T-helper 2 cell treated with Interferon-gamma antibody and Interleukin-4, amounts not matched to agents 100 ng/mL and 5 ng/mL, for 36 hours (primary cell): Measurements from ENCODE around the gene PRPF40A. TPM values are rescaled to one million over a fixed set of nuclear protein-coding genes. Genes with fewer than 3 reads are reported as not detected.

Experiments
- intact Hi-C: fragments of 100-400 bp; cut with micrococcal nuclease; formaldehyde crosslinking; loops from one replicate; pipeline ENCODE4 v1.15.1; 2023
- total RNA-seq: library from RNA; stranded (reverse); gene quantifications from 2 replicates; pipeline ENCODE4 v1.2.3, GENCODE V29; 2022

The PRPF40A gene
- total RNA-seq, 1 donor from 2014 or later = 118 TPM

DNA sequence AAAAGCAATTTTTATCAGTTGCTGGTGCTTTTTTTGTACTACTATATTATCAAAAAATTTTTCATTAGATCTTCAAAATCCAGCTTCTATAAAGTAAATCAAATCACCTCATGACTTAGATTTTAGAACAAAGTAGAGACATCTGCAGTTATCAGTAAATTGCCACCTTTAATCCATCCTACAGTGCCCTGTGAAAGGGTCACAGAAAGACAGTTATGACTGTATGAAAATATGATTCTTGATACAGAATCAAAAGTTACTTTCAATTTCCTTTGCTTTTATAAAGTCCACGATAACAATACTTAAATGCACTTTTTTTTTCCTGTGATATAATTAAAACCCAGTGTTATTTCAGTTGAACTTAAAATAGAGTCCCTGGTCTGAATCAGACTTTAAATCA, 61.4 kb downstream of the PRPF40A start:
- intact Hi-C loops = no loop called here

DNA sequence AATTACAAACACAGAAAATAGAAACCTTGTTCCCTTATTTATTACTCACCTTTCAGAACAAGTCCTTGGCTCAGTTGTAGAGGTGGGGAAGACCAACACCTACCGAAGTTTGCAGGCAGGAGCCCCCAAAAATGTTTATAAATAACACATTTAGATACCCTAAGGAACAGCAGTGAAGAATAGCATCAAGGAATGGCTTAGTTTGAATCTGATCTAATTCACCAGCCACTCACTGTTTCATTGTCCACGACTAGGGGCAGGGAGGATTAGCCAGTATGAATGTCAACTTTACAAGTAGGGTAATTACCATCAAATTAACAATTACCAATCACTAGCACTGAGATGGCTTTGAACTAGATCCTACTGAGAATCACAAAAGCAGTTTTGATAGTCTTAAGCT, 65.4 kb downstream of the PRPF40A start:
- intact Hi-C loops = no loop called here

DNA sequence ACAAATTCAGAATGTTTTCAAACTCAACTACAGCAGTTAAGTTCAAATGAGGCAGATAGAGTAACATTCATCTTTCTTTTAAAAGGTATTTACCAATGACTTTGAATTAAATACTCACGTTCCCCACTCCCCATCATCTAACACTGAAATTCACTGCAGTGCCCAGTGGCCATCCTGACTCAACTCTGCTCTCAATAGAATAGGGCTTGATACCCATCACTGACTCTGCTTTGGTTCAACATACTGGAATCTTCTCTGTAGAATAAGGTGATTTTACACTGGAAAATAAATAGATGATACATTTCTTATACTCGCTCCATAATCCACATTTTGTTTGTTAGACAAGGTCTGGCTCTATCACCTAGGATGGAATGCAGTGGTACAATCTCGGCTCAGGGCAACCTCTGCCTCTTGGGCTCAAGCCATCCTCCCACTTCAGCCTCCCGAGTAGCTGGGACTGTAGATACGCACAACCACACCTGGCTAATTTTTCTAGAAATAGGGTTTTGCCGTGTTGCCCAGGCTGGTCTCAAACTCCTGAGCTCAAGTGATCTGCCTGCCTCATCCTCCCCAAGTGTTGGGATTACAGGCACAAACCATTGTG, 66.4 kb downstream of the PRPF40A start:
- intact Hi-C loops = no loop called here

DNA sequence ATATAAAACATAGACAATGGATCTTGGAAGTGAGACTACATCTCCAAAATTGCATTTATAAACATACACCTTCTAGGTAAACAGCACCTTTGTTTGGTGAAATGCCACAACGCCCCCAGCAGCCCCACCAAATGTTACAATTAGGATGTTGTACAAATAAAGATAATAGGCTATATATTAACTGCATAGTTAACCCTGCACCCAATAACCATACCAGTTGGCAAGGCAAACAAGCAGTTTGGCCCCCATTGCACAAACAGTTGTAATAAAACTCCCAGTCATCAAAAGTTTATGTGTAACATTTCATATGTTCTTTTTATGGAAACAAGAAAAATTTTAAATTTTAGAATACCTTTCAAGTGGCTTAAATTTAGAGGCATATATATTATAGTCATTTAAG, 67.3 kb downstream of the PRPF40A start:
- intact Hi-C loops = no loop called here

DNA sequence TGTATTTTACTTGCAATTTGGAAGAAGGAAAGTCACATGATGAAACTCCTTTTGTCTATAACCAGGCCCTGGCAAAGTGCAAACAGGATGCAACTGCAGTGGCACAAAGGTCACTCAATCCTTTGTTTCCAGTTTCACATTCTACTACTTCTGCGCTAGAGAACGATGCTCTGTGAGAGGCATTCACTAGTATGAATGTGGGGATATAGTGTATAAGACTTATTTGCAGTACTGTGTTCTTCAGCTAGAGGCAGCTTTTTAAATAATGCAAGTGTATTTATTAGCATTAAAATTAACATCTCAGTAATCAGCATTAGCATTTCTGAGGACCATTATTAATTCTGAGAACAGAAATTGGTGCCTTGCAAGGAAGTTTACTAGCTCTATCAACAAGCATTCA, 68.9 kb downstream of the PRPF40A start:
- intact Hi-C loops = no loop called here

DNA sequence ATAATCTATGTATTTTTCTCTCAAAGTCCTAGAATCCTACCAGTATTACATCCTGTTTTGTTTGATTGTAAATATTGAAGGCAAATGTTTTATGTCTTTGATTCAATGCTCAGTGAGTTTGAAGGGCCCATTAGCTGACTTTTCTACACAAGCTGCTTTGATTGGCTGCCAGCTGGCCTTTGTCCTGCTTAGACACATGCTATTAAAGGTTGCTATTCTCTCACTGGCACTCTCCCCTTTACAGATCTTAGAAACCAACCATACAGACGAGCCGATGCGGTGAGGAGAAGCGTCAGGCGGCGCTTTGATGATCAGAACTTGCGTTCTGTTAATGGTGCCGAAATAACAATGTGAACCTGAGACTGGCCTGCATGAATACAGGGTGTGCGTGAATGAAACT, 69.7 kb downstream of the PRPF40A start:
- intact Hi-C loops = no loop called here

DNA sequence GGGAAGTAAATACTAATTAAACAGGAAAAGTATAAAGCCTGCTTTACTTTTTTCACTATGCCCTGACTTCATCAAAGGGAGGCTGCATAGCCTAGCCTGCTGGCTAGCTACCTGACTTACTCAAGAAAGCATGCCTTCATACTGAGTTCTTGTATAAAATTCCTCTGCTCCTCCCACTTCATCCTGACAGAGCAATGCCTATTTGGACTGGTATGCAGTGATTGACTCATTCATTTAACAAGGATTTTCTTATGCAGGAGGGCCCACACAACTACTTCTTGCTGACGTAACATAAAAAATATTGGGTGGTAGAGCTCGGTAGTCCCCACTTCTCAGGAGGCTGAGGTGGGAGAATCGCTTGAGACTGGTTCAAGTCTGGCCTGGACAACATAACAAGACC, 70.5 kb downstream of the PRPF40A start:
- intact Hi-C loops = no loop called here

DNA sequence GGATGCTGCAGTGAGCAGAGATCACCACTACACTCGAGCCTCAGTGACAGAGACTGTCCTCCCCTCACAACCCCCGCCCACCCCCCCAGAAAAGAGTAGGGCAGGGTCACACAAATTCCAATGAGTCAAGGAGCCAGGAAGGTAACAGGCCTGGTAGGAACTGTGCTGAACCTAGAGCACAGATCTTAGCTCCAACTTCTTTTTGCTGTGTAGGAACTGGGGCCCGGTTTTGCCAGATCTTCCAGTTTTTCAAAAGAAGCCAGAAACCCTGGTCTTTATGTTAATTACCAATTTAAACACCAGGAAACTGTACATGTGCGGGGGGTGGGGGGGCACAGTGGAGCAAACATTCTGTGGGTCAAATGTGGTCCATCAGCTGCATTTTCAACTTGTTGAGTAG, 71.0 kb downstream of the PRPF40A start:
- intact Hi-C loops = no loop called here

DNA sequence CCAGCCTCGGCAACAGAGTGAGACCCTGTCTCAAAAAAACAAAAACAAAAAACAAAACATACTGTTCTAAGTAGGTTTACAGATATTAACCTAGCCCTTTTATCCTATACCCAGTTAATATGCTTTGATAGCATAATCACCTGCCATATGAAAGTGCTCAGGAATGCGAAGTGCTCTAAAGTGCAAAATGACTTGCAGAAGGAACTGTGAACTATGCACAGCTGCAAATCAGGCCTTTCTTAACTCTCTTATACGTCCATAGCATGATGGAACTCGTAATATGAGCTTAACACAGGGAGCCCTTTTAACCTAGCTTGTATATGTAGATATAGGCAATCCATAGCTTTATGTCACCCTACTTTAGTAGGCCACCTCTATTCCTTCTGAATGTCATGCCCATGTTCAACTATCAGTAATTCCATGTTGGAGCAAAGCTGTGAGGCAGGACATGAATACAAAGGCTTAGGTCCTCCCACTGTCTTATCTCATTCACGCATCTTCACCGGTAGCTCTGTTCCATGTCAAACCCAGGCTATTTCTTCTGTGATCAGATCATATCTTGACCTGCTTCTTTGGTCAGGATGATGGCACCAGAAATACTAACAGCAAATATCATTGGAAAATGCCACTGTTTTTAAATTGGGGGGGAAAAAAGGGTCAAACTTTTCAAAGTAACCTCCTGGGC, 72.9 kb downstream of the PRPF40A start:
- intact Hi-C loops = no loop called here

DNA sequence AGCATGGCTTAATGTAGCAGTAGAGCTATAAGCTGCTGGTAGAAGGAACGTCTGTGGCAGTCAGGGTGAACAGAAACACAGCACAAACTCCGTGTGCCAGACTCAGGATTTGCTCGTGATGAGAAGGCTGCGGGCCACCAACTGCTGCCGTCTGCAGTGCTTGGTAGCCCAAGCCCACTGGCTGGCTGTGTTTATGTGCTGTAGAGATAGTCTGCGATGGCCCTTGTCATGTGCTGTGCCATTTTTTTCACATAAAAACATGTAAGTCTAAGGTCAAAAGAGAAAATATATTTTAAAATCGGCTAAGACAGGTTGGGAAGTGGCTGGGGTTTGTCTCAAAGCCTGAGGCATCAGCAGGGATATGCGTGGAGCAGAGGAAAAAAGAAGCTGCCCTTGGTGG, 78.7 kb downstream of the PRPF40A start:
- intact Hi-C loops = no loop called here

DNA sequence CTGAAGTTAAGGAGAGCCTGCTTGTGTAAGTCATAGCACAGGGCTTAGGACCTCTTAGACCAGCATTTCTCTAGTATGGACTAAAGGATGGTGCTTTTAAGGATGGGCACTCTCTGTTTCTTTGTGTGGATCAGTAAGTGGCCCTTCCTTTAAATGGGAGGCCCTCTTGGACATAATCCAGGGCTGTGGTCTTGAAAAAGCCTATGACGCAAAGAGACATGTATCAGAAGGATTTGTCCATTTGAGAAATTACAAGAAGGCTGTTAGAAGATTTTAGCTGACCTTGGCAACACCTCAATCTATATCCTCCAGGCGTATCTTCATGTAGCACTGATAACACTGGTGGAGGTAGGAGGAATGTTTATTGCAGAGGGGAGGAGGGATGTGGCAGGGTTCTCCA, 79.2 kb downstream of the PRPF40A start:
- intact Hi-C loops = no loop called here

DNA sequence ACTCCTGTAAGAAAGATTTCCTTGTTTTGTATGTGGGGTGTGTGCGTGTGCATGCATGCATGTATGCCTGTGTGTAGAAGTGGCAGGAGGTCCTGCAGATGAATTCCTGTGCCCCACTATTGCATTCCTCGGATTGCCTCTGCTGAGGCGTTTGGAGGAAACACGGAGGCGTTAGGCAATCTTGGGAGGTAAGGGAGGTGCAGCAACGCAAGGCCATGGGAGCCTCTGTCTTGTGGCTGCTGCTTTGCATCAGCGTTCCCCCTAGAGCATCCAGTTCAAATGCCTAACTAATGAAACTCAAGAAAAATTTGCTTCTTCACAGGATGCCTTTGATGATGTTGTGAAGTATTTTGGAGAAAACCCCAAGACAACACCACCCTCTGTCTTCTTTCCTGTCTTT, 80.0 kb downstream of the PRPF40A start:
- intact Hi-C loops = no loop called here

DNA sequence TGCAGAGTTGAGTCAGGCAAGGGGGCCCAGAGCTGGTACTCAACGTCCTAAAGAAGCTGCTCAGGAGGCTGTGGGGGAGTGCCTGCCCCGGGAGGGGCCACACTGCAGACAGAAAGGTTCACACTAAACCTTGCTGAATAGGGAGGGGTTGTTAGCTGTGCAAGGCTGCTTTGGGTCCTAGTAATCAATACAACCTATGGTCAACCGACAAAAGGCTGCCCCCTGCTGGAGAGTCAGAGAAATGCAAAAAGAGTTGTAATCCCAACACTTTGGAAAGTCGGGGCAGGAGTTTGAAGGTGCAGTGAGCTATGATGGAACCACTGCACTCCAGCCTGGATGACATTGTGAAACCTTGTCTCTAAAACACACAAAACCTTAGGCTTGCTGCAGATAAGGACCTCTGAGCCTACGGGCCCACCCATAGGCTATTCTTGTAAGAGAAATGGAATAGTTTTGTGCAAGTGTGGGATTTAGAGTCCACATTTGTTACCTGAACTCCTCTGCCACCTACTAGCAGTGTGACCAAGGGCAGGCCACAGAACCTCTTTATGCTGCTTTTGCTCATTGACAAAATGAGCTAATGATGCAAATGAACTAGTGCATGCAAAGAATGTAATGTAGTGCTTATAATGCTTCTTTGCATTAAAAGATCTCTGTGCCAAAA, 81.5 kb downstream of the PRPF40A start:
- intact Hi-C loops = loop anchor here (1.0 kb wide), 4 partner anchors 300 to 598 kb away; partner anchors contain the start of gene FMNL2

DNA sequence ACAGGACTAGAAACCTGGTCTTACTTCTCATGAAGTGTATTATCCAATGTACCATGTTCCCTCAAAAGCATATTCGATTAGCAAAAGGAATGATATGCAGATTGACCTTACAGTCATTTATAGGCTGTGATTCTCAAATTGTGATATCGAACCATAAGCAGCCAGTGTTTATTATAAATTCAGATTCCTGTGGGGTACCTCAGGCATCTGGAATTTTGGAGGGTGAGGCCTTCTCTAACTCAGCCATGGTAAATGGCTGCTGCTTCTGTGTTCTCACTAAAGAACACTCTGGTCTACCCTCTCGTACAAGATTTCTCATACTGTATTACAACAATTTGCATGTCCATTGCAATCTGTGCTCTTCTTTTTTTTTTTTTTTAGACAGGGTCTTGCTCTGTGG, 84.5 kb downstream of the PRPF40A start:
- intact Hi-C loops = no loop called here

DNA sequence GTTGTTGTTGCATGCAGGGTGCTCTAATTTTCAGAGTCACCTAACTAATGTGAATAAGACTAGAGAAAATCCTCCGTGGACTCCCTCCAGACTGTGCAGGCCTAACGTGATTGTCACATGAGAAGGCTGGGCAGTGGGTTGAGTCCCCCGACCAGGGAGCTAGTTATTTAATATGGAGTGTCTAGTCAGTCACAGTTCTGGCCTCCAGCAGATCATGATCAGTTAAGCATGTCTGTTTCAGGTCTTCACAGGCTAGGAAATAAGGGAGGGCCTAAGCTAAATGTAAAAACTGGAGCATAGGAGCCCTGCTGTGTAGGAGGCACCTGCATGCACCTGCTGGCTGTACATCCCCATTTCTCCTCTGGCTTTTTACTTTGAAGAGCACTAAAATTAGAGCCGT, 86.8 kb downstream of the PRPF40A start:
- intact Hi-C loops = no loop called here

DNA sequence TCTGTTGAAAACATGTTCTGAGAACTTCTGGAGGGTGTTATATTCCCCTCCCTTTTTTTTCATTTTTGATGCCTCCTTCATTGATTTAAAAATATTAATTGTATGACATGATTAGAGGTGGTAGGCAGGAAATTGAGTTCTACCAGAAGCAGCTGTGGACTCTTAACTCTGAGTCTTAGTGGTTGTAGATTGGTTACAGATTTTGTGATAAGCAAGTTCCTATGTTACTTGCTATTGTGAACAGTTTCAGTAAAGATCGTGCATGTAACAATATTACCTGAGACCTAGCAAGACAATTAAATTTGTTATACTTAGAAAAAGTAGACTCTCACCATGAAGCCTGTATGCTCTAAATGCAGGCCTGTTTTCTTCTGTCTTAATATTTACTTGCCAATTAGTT, 88.1 kb downstream of the PRPF40A start:
- intact Hi-C loops = loop anchor here (10.0 kb wide), 1 partner anchor 224 kb away; no protein-coding TSS in a partner anchor

DNA sequence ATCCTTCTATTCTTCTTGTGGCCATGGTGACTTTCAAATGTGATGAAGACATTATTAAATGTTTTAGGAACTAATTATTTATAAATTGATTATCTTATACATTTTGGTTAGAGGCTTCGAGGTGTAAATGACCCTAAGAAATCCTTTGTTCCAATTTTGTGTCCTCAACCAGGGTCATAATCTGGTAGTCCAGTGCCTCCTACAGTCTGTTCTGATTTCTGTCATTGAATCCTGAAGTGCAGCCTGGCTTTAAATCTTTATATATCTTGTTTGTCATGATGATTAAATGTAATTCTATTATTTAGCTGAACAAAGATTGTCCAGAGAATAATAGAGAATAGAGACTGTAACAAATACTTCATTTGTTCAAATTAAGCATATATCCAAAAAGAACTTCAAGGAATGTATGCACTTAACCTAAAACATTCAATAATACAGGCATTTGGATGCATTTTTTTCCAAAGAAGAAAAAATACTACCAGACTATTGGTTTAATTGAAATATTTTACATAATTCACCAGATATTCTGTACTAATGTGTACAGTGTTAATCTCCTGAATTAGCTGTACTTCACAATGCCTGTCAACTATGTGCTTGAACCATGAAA, 89.8 kb downstream of the PRPF40A start:
- intact Hi-C loops = loop anchor here (10.0 kb wide), 1 partner anchor 223 kb away; no protein-coding TSS in a partner anchor

DNA sequence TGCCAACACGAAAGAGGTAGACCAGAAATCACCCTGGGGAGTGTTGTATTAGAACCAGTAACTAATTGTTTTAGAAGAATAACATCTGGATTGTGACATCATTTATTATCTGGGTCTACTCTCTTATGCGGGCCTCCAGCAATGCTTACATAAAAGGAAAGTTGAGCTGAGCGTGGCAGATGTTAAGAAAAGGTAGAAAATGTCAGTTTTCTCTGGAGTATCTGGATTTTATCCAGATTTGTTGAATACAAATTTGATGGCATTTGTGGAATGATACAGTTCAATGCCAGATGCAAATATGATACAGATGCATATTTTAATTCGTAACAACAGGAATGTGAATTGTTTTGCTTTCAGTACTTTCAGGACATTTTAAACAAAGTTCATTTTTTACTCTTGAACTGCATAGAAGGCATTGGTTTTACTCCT, 90.3 kb downstream of the PRPF40A start:
- intact Hi-C loops = loop anchor here (10.0 kb wide), 1 partner anchor 222 kb away; no protein-coding TSS in a partner anchor

DNA sequence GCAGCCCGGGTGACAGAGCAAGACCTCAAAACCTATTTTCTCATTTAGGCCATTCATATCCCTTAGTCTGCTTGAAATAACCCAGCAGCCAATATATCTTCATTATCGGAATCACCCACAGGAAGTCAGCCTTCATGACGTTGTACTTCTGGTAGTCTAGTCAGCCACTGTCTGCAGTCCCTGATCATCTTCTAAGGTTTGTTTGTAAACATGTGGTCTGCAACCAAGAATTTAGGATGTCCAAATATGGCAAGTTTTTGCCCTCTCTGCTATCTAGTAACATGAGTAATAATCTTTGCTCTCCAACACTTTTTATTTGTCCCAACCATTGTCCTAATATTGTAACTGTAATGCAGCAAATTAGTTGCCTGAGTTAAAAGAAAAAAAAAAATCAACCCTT, 92.5 kb downstream of the PRPF40A start:
- intact Hi-C loops = loop anchor here (10.0 kb wide), 1 partner anchor 220 kb away; no protein-coding TSS in a partner anchor

DNA sequence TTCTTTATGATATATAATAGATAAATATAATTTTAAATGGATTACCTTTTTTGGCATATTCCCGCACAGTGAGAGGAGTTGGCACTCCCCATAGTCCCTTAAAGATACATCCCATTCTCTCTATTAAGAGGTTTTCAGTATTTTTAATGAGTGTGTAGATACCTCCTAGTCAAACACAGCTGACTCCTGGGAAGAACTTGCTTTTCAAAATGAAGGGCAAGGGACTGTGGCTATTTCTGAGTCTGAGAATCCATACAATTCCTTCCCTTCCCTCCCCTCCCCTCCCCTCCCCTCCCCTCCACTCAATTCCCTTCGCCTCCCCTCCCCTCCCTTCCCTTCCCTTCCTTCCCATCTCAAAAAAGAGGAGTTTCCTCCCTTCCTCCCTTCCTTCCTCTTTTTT, 93.5 kb downstream of the PRPF40A start:
- intact Hi-C loops = loop anchor here (10.0 kb wide), 1 partner anchor 219 kb away; no protein-coding TSS in a partner anchor

DNA sequence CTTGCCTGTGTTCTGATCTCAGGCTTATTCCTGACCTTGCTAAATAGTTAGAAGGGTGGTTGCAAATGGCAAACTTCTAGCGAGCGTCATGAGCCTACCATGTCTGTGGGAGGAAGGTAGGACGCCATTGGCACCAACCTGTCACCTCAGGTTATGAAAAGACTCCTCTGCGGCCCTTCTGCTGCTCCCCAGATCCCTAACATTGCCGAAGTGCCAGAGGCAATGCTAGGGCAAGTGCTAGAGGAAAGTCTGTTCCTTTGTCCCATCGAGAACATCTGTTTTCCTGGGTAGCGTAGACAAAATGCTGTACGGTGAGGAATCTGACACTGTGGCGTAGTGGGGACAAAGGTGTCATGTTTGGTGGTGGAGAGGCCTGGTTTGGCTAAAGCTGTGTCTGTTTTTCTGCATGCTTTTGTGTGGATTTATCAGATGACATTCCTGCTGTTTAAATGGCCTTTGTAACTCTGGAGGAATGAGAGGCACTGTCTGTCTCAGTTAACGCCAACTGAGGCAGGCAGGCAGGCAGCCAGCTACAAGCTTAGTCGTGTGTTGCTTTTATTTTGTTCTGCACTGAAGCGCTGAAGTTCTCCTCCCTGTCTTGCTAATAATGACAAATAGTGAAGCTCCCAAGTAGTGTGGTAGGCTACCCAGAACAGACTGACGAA, 94.1 kb downstream of the PRPF40A start:
- intact Hi-C loops = loop anchor here (10.0 kb wide), 1 partner anchor 218 kb away; no protein-coding TSS in a partner anchor
